GM10266 (cell line): ENCODE data around the gene AMN.
A peak's percentile ranks its signal among the peaks of the same experiment; 100 is the strongest.
"Not testable (repeated sequence)": the region's sequence is repeated elsewhere in the genome, so short reads cannot be mapped to it uniquely, and the experiment has no call there.

Experiments
- DNase-seq: peaks from one replicate; pipeline ENCODE4 v3.0.0; 2012; ENCODE audit errors: extremely low spot score
- CTCF ChIP-seq: IDR thresholded peaks from 2 replicates; pipeline ENCODE4 v1.5.1; 2012; ENCODE audit warnings: mild to moderate bottlenecking, low read depth; ENCODE audit not compliant: control insufficient read depth, insufficient read depth; ENCODE audit errors: missing control alignments

The AMN gene

DNA sequence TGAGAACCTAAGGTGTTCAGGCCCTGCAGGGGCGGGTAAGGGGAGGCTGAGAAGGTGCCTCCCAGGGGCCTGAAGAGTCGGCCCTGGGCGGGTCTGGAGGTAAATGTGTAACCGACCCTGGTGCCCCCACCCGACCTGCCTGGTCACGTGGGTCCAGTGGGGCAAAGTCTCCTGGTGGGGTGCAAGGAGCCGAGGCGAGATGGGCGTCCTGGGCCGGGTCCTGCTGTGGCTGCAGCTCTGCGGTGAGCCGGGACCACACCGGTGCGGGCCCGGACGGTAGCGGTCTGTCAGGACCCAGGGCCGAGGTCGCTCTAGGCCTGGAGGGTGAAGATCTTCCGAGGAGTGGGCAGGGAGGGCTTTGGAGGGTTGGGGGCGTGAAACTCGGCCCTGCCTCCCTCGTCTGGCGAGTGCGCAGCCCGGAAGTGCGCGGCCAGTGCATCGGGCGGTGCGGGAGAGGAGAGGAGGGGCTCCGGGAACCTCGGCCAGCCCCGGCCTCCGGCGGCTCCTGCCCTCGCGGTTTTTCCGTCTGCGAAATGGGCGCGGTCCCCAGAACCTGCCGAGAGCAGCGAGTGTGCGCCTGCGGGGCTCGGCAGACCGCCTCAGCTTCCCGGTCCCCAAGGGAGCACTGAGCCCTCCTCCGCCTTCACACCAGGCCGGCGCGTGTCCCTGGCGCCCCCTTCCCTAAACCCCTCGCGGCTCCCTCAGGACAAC, at the start of gene AMN:
TSS of gene AMN (plus strand) at position 174 of the 711 bp plus-strand sequence. CDS start at position 200, 26 bp downstream.
- no peak for TF ChIP-seq CTCF
- DNase-seq: no peak

GRCh38 chr14:102873131-102873530, 49.3 kb upstream of the AMN start:
- no peak for TF ChIP-seq CTCF

GRCh38 chr14:102873546-102874061, 48.9 kb upstream of the AMN start:
- TF ChIP-seq CTCF: no peak
- DNase-seq: no peak

More at GRCh38 chr14:102873131-102873530, 49.3 kb upstream of the AMN start:
- no peak for DNase-seq

GRCh38 chr14:102875652-102876051, 46.8 kb upstream of the AMN start:
- no peak for DNase-seq
- TF ChIP-seq CTCF: no peak

DNA sequence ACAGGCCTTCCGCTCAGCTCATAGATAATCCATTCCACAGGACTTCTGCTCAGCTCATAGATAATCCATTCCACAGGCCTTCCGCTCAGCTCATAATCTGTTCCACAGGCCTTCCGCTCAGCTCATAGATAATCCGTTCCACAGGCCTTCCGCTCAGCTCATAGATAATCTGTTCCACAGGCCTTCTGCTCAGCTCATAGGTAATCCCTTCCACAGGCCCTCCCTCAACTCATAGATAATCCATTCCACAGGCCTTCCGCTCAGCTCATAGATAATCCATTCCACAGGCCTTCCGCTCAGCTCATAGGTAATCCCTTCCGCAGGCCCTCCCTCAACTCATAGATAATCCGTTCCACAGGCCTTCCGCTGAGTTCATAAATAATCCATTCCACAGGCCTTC, 45.0 kb upstream of the AMN start:
- DNase-seq: not testable (repeated sequence)

DNA sequence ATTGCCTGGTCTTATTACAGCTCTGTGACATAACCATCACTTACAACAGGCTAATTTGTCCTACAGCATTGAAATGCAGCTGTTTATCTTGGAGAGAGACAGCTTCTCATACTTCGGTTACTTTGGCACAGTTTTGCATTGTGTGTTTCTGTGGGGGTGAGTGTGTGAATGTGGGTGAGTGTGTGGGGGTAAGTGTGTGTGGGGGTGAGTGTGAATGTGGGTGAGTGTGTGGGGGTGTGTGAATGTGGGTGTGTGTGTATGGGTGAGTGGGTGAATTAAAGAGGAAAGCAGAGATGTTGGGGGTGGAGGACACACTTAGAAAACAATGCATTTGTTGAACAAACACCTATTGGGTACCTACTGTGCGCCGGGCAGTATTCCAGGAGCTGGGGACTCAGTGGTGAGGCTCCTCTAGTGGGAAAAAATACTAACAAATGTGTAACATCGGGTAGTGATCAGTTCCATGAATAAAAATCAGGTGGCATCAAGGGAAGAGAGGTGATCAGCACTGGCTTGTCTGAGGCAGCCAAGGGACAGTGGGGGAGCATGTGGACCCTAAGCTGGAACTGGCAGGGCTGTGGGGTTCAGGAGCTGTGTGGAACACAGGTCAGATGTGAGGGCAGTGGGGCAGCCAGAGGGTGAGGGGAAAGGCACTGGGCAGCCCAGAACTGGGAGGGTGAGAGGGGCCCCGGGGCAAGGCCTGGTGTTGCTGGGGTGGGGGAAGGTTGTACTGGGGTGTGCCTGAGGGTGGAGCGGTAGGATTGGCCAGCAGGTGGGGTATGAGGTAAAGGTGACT, 44.1 kb upstream of the AMN start:
- peak; percentile 18 for TF ChIP-seq CTCF
- DNase-seq: no peak

GRCh38 chr14:102878970-102879460, 43.4 kb upstream of the AMN start:
- no peak for DNase-seq
- TF ChIP-seq CTCF: no peak
